G401.6 (cell line): Measurements from ENCODE around the gene MTNR1B.

ENCODE experiments used
- FAIRE-seq: peaks from 2 replicates; lab custom pipeline; 2012; peaks lifted over from hg19 to GRCh38; lab: Jason Lieb, UNC

The MTNR1B gene

DNA sequence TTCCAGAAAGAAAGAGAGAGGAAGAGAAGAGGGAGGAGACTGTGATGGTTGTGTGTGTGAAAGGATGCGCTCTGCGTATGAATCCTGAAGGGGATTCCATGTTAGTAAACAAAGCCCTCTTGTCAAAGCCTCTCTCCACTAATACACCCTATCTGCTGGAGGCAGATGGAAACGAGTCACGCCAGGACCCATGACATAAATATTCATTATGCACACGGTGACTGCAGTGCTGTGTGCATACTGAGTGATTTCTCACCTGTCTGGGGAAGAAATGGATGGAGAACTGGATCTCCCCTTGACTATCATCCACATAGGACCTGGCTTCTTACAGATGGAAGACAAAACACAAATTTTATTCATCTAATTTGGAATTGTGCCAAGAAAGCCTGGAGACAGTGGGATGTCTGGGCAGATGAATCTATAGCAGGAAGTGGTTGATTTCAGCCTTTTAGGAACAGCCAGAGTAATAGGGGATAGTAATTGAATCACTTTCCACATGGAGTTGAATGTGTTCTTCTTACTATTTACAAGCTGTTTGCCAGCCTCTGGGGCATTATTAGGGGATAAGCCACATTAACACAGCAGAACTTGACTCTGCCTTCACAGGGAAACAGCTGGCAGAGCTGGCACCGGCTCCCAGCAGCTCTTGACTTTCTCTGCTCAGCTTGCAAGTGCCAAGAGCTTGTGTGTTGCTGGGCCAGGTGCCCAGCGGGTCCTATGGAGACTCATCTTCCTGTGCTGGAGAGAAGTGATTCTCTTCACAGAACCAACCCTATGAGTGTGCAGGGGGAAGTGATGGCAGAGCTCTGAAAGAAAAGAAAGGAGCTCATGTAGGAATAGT, 9.0 kb downstream of the MTNR1B start:
- FAIRE-seq = no peak

DNA sequence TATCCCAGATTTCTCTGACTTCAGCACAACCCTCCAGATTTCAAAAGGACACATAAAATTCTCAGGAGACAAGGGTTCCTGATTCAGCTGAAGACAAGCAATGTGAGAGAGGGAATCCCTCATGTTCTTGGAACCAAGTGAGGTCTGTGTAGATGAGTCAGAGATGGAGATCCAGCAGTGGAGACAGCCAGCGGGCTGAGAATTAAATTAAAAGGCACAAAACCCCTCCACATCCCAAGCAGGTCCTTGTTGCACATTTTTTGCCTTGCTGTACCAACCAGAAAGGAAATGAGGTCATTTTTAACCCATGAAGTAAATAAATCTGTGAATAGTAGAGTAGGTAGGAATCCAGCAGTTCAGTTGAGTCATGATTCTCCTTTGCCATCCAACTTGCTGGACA, 9.7 kb downstream of the MTNR1B start:
- no peak for FAIRE-seq

DNA sequence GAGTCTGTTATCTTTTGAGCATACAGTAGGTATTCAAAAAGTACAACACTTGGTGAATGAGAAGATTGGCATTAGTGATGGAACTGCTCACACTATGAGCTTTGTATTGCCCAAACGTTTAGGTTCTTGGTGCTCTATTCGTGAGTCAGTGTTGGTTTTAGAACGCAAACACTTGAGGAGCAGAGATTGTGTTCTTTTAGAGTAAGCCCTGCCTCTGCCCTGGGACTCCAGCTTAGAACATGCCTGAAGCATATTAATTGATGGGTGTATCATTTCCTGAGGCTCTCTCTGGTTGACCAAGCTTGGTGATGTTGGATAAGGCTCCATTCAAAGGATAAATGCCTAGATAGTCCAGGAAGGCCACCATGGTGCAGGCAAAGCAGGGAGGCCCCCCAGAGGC, 10.9 kb downstream of the MTNR1B start:
- no peak for FAIRE-seq

DNA sequence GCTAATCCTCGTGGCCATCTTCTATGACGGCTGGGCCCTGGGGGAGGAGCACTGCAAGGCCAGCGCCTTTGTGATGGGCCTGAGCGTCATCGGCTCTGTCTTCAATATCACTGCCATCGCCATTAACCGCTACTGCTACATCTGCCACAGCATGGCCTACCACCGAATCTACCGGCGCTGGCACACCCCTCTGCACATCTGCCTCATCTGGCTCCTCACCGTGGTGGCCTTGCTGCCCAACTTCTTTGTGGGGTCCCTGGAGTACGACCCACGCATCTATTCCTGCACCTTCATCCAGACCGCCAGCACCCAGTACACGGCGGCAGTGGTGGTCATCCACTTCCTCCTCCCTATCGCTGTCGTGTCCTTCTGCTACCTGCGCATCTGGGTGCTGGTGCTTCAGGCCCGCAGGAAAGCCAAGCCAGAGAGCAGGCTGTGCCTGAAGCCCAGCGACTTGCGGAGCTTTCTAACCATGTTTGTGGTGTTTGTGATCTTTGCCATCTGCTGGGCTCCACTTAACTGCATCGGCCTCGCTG, 12.1 kb downstream of the MTNR1B start:
- no peak for FAIRE-seq

DNA sequence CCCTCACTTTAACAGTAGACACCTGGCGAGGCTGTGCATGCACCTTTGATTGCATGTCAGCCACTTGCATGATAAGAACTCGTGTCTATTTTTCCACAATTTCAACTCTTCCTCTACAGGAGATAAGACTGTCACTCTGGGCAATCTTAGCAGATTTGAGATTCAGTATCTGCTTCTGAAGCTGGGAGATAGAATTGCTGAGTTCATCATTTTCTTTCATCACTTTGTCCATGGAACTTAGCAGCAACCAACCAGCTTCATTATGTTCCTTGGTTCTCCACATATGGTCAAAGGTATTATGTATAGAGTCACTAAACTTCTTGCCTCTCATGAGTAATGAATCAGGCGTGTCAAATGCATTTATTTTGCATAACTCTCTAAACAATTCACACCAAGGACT, 17.1 kb downstream of the MTNR1B start:
- no peak for FAIRE-seq

DNA sequence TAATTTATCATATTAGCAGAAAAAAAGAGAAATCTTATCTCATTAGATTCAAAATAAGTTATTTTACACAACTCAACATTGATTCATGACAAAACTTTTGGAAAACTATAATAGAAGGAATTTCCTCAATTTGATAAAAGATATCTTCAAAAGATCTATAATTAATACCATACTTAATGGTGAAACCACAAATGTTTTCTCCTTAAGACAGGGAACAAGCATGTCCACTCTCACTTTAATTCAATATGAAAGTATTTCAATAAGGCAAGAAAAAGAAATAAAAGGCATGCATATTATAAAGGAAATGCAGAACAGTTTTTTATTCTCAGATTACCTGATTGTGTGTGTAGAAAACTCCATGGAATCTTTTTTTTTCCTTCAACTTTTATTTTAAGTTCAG, 23.6 kb downstream of the MTNR1B start:
- FAIRE-seq = no peak

DNA sequence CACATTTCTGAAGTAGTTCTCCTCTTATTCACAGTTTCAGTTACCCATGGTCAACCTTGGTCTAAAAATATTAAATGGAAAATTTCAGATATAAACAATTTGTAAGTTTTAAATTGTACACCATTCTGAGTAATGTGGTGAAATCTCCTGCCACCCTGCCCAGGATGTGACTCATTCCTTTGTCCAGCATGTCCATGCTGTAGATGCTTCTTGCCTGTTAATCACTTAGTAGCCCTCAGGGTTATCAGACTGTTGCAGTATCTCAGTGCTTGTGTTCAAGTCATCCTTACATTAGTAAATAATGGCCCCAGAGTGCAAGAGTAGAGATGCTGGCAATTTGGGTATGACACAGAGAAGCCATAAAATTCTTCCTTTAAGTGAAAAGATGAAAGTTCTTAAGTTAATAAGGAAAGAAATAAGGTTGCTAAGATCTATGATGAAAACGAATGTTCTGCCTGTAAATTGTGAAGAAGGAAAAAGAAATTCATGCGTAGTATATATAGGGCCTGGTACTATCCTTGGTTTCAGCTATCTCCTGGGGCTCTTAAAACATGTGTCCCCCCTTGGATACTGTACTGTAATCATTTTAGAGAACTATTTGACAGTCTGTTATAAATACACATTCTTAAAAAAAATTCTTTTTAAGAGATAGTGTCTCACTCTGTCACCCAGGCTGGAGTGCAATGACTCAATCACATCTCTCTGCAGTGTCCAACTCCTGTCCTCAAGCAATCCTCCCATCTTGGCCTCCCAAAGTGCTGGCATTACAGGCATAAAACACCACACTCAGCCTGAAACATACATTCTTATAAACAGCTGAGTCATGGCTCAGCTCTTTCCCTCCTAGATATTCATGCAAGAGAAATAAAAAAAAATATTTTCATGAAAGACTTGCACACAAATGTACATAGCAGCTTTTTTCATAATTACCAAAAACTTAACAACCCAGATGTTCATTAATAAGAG, 31.3 kb downstream of the MTNR1B start:
- no peak for FAIRE-seq

DNA sequence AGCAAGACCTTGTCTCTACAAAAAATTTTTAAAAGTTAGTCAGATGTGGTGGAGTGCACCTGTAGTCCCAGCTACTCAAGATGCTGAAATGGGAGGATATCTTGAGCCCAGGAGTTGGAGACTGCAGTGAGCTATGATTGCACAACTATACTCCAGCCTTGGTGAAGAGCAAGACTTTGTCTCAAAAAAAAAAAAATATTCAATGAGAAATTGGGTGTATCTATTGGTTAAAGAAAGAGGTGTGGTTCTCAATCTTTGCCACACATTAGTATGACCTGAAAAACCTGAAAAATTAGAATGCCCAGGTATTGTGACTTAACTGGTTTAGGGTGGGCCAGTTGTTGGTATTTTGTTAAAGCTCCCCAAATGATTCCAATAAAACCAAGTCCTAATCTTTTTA, 32.4 kb downstream of the MTNR1B start:
- FAIRE-seq = no peak

DNA sequence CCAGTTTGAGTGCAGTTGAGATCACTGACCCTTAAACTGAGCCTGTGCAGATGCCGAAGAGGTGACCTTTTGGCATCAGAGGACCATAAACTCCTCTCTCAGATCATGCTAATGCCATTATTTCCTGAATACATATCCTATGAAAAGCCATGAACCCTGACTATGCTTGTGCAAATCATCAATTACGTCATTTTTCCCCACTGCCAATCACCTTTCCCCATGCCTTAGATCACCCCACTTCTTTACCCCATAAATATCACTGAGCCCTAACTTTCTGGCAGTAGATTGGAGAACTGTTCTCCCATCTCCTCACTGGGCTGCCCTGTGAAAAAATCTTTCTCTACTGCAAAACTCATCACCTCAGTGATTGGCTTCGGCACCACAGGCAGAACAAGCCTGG, 32.9 kb downstream of the MTNR1B start:
- FAIRE-seq = no peak

DNA sequence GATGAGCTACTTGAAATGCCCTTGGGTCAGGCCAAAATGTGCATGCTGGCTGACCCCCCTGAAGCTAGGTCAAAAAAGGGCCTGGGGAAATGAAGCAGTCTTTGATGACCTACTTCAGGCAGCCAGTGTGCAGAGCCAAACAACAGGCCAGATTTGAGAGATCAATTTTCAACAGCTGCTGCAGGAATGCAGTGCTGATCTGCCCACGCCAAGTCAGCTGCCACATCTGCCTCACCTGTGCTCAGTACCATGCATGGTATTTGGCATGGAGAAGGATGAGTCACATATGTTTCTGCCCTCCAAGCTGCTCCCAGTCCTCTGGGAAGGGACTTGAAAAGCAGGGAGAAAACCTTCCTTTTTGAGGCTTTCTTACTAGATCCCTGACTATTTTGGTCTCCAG, 35.8 kb downstream of the MTNR1B start:
- no peak for FAIRE-seq

DNA sequence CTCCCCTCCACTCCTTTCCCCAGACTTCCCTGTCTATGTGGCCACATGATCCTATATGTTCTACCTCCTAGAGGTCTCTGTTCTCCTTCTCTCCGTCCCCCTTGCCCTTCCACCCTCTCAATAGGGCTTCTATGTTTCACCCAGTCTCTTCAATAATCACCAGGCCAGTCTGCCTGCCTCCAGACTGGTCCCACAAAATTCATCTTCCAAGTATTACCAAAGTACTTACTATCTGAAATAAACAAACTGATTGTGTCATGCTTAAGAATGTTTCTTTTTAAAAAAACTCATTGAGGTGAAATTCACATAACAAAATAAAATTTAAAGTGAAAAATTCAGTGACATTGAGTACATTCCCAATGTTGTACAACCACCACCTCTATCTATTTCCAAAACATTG, 44.2 kb downstream of the MTNR1B start:
- FAIRE-seq = no peak

DNA sequence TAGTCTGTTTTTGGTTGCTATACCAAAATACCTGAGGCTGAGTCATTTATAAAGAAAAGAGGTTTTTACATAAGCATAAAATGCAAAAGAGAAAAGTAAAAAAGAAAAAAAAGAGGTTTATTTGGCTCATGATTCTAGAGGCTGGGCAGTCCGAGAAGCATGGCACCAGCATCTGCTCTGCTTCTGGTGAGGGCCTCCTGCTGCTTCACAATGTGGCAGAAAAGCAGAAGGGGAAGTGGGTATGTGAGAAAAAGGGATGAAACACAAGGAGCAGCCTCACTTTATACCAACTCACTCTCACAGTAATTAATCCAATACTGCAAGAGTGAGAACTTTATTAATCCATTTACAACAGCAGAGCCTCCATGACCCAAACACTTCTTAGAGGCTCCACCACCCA, 47.1 kb downstream of the MTNR1B start:
- FAIRE-seq = no peak

DNA sequence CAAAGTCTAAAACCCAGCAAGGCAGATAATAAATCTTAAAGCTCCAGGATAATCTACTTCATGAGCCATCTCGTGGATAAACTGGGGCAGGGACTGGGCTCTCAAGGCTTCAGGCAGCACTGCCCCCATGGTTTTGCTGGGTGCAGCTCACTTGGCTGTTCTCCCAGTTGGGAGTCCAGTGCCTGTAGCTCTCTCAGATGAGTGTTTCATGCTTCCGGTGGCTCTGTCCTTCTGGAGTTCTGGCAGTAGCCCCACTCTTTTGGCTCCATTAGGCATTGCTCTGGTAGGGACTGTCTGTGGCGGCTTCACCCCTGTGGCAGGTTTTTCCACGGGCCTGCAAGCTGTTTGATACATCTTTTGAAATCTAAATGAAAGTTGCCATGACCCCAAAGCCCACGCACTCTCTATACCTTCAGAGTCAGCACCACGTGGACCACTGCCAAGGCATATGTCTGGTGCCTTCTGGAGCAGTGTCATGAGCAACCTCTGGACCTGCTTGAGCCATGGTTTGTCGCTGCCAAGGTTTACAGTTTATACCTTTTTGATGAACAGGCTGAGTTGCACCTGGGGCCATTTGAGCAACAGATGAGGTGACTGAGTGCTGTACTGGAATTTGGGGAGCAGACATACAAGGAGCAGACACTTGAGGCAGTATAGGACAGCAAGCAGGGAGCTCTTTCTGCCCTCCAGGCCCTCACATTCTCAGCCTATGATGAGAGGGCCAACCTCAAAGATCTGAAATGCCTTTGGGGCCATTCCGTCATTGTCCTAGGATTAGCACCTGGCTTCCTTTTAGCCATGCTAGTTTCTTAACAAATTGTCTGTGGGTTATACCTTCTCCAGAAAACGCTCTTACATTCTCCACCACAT, 48.6 kb downstream of the MTNR1B start:
- no peak for FAIRE-seq

DNA sequence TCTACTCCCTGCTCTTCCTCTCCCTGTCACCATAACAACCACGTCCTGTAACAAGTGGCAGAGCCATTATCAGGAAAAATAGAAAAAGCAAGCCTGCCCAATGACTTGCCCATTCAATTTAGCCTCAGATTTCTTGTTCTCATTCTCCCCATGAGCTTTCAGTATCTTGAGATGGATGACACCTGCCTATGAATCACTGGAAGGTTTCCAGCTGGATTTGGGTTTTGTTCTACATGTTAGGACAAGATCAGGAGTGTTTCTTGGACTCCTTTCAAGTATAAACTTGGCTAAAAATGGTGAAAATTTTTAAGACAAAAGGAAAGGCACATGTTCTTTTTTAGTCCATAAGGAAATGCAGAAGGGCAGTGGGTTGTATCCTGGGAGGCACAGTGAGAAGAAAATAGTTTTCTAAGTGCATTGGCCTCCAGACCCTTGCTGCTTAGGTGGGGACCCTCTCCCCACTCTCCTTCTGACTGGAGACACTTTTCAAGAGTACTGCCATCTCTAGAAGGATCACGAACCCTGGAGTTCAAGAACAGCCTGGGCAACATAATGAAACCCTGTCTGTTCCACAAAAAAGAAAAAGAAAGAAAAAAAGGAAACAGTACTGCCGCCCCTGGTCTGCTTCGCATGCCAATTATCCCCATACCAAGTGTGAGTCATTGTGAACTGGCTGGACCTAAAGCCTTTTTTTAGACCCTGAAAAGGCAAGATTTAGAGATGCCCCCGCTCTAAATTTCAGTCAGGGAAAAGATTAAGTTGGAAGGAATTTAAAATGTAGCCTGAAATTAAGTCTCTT, 51.0 kb downstream of the MTNR1B start:
- no peak for FAIRE-seq

DNA sequence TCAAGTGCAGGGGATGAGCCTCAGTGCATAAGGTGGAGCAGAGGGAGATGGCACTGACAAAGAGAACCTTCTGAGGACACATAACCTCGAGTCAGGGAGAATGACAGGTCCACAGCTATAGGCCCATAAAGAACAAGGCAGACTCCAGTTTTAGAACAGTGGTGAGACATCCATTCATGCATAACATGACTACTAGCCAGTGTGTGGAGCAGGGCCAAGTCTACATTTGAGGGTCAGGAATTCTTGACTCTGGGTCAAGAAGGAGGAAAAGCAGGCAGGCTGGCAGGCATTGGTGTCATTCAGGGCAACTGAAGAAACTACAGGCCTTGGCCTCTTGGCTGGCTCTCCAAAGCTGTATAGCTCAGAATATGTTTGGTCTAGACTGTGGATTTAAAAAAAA, 54.9 kb downstream of the MTNR1B start:
- FAIRE-seq = no peak

DNA sequence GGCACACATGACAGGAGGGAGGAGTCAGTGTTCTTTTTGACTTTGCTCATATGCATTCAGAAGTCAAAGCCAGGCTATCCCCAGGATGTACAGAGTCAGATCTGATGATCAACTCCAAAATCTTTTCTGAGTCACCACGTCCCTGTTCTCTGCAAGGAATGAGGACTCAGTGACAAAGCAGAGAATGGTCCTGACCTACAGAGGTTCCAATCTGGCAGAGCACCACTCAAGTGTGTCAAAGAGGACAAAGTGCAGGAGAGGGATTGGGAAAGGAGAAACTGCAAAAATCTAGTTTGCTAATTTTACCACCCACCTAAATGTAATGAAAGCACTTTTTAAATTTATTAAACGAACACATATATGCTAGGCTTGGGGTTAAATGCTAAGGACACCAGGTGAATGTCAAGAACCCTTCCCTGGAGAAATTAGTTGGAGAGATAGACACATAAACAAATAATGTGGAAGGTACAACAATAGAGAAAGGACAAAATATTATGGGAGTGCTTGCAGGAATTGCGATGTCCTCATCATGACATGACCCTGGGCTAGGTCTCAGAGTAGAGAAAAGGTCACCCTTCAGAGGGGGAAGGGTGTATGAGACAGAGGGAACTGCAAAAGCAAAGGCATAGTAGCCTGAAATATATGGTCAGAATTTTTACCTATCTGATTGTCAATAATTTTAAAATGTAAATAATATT, 56.3 kb downstream of the MTNR1B start:
- no peak for FAIRE-seq

DNA sequence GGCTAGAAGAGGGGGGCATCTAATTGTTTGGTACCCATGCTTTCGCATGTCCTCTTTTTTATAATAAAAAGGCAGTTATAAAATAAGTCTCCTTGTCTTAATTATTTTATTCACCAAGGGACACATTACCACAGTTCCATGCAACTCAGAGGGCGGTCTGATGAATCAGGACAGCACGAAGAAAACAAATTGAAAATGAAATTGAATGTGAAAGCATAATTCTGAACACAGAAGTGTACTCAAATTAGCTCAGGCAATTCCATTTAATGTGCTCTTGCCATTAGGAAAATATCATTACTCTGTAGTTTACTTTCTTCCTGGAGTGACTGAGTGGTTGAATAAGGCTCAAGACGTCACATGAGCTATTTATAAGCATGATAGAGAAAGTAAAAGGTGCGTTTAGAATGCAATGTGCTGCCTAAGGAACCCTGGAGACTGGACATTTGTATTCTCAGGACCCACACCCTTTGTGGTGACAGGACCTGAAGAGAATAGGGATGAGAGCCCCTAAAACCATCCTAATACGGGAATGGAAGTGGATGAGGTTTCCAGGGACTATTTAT, 59.6 kb downstream of the MTNR1B start:
- no peak for FAIRE-seq

DNA sequence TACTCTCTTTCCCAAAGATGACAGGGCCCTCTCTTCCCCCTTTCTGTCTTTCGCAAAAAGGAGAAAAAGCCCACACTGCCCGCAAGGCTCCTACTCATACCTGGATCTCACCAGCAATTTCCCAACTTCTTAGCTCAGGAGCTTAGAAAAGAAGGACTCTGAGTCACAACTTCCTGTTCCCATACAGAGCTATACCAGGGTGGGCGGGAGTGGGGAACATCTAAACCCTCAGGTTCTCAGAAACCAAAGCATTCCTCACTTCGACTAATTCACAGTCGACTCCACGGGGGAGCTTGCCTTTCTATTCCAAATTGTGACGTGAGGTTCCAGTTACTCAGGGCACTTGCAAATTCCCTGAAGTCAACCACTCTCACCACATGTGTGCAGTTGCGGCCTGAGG, 61.9 kb downstream of the MTNR1B start:
- FAIRE-seq = no peak
